Hepatocyte (in vitro differentiated cells): ENCODE measurements around the gene SYTL1.

ENCODE experiments used
- EZH2 ChIP-seq: fragments of 200-600 bp; sonication (generic); IDR thresholded peaks from 2 replicates; pipeline ENCODE4 v1.6.1; 2016; ENCODE audit warnings: antibody characterized with exemption, mild to moderate bottlenecking, borderline replicate concordance
- EZH2phosphoT487 ChIP-seq: fragments of 200-600 bp; sonication (generic); IDR thresholded peaks from one replicate; pipeline ENCODE4 v1.6.1; 2018; ENCODE audit warnings: antibody characterized with exemption, mild to moderate bottlenecking, low read depth, moderate library complexity; ENCODE audit not compliant: unreplicated experiment, severe bottlenecking
- TF ChIP-seq, protein P1 (sequence below): fragments of 200-600 bp; sonication (generic); IDR thresholded peaks from 2 replicates; pipeline ENCODE4 v1.5.1; 2016; ENCODE audit warnings: antibody characterized with exemption, mild to moderate bottlenecking; ENCODE audit not compliant: poor library complexity

DNA sequence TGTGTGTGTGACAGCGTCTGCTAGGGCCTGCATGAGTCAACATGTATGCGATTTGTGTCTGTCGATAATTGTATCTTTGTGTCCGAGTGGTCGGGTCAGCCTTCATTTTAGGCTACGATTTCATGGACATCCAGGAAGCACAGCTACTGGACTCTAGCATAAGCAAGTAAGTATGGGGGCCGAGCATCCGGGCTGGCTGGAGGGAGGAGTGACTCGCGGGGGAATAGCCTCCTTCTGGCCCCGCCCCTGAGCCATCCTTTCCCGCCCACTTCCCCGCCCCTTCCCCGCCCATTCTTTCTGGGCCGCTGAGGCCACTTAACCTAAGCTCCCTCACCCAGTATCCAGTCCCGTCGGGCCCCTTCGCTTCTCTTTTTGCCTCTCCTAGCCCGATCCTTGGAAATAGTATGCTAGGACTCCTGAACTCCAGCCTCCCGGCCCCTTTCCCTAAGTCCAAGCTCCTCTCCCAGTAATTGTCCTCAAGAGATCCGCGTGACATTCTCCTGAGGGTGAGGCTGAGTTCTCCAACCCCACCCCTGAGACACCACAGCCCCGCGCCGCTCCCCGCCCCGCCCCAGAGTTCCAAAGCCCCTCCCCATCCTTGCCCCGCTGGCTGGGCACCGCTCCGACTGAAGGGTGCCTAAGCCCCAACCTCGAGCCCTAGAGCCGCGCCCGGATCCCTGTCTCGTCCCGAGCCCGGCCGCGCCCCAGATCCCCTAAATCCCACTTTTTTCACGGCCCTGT is 23.7 kb downstream of the SYTL1 start:
- TF ChIP-seq EZH2 (no peak), EZH2phosphoT487 (no peak)
- TF ChIP-seq, protein P1, sequence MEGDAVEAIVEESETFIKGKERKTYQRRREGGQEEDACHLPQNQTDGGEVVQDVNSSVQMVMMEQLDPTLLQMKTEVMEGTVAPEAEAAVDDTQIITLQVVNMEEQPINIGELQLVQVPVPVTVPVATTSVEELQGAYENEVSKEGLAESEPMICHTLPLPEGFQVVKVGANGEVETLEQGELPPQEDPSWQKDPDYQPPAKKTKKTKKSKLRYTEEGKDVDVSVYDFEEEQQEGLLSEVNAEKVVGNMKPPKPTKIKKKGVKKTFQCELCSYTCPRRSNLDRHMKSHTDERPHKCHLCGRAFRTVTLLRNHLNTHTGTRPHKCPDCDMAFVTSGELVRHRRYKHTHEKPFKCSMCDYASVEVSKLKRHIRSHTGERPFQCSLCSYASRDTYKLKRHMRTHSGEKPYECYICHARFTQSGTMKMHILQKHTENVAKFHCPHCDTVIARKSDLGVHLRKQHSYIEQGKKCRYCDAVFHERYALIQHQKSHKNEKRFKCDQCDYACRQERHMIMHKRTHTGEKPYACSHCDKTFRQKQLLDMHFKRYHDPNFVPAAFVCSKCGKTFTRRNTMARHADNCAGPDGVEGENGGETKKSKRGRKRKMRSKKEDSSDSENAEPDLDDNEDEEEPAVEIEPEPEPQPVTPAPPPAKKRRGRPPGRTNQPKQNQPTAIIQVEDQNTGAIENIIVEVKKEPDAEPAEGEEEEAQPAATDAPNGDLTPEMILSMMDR, result no peak
